ENCODE measurements around the gene ANKS3.

DNA sequence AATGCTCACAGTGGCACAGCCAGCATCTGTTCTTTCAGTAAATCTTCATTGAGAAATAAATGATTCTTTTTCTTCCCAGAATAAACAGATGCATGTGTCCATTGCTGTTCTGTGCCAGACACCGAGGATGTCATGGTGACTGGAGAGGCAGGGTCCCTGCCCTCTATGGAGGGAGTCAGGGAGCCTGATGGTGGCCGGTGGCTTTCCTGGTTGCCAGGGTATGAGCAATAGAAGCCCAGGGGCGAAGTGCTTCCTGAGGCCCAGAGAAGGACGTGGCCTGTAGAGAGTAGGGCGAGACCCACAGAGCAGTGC is 70.7 kb downstream of the ANKS3 start:
- TF ChIP-seq, protein P1, sequence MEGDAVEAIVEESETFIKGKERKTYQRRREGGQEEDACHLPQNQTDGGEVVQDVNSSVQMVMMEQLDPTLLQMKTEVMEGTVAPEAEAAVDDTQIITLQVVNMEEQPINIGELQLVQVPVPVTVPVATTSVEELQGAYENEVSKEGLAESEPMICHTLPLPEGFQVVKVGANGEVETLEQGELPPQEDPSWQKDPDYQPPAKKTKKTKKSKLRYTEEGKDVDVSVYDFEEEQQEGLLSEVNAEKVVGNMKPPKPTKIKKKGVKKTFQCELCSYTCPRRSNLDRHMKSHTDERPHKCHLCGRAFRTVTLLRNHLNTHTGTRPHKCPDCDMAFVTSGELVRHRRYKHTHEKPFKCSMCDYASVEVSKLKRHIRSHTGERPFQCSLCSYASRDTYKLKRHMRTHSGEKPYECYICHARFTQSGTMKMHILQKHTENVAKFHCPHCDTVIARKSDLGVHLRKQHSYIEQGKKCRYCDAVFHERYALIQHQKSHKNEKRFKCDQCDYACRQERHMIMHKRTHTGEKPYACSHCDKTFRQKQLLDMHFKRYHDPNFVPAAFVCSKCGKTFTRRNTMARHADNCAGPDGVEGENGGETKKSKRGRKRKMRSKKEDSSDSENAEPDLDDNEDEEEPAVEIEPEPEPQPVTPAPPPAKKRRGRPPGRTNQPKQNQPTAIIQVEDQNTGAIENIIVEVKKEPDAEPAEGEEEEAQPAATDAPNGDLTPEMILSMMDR (IDR thresholded peaks at IDR 0.05): no peak
- TF ChIP-seq CHD2 (IDR thresholded peaks at IDR 0.05; ENCODE audit: low read length, partially characterized antibody): no peak

Measured in A549 (cell line).